H1 (cell line): ENCODE data around the gene ADGB. TPM values are rescaled to one million over a fixed set of nuclear protein-coding genes. Genes with fewer than 3 reads are reported as not detected.

Experiments used
- CTCF ChIA-PET: fragments of 300-600 bp; sonication (Branson Sonifier 250); formaldehyde crosslinking; loops from one replicate; lab custom pipeline; 2021; ENCODE audit not compliant: partially characterized antibody; lab: Charles Lee
- POLR2A ChIA-PET: fragments of 300-600 bp; sonication (Branson Sonifier 250); formaldehyde crosslinking; loops from one replicate; lab custom pipeline; 2021; ENCODE audit warnings: inconsistent platforms; ENCODE audit not compliant: partially characterized antibody; lab: Charles Lee
- DNase-seq, 2 experiments: peaks; one replicate each; pipeline versions ENCODE4 v3.0.0 to v3.0.0-alpha.2; 2010 to 2022; ENCODE audit warnings: low spot score in 2 of 2, low read depth in 1 of 2, mixed read lengths in 1 of 2
- FAIRE-seq: peaks from 2 replicates; lab custom pipeline; 2011; peaks lifted over from hg19 to GRCh38; lab: Jason Lieb, UNC
- H2AFZ ChIP-seq: 2 replicates; pipeline ENCODE4 v1.8.1; 2012; ENCODE audit warnings: low read length, inconsistent platforms
- H2AK5ac ChIP-seq: 2 replicates; pipeline ENCODE4 v1.6.1; 2013; ENCODE audit warnings: low read depth, low read length
- H2BK120ac ChIP-seq: replicated peaks from 2 replicates; pipeline ENCODE3; 2013; ENCODE audit warnings: low read depth, low read length, inconsistent platforms
- H2BK12ac ChIP-seq: 2 replicates; pipeline ENCODE4 v1.6.1; 2013; ENCODE audit warnings: low read depth, low read length
- H2BK15ac ChIP-seq: 2 replicates; pipeline ENCODE4 v1.6.1; 2013; ENCODE audit warnings: low read length
- H2BK20ac ChIP-seq: 2 replicates; pipeline ENCODE4 v1.6.1; 2013; ENCODE audit warnings: low read length
- H2BK5ac ChIP-seq: 2 replicates; pipeline ENCODE4 v1.6.1; 2013; ENCODE audit warnings: low read depth, low read length
- H3K14ac ChIP-seq: 2 replicates; pipeline ENCODE4 v1.6.1; 2013; ENCODE audit warnings: inconsistent platforms; ENCODE audit not compliant: insufficient read length
- H3K18ac ChIP-seq: 2 replicates; pipeline ENCODE4 v1.6.1; 2013; ENCODE audit warnings: low read length; ENCODE audit errors: extremely low read depth
- H3K23ac ChIP-seq: 2 replicates; pipeline ENCODE4 v1.6.1; 2013; ENCODE audit warnings: inconsistent platforms; ENCODE audit not compliant: insufficient read length
- H3K23me2 ChIP-seq: 2 replicates; pipeline ENCODE4 v1.6.1; 2013; ENCODE audit warnings: low read depth, low read length
- H3K27ac ChIP-seq: 2 replicates; pipeline ENCODE4 v1.6.1; 2011; ENCODE audit warnings: low read depth, low read length, inconsistent platforms
- H3K27me3 ChIP-seq, 4 experiments: replicated peaks in 1 of 4; 1 replicate in 1 of 4; 2 replicates in 3 of 4; pipeline versions ENCODE4 v1.6.1 to v1.8.1; 2011 to 2013; ENCODE audit warnings: low read length in 3 of 4, mild to moderate bottlenecking in 3 of 4, inconsistent platforms in 2 of 4, mixed read lengths in 2 of 4, moderate library complexity in 1 of 4; ENCODE audit not compliant: control insufficient read depth in 3 of 4, insufficient read depth in 3 of 4; ENCODE audit errors: extremely low read depth in 1 of 4
- H3K36me3 ChIP-seq, 4 experiments: 2 replicates each; pipeline versions ENCODE4 v1.6.1 to v1.8.1; 2011 to 2013; ENCODE audit warnings: mild to moderate bottlenecking in 4 of 4, low read length in 3 of 4, moderate library complexity in 2 of 4, control low read depth in 1 of 4, inconsistent platforms in 1 of 4; ENCODE audit not compliant: insufficient read depth in 4 of 4, control insufficient read depth in 2 of 4
- H3K4ac ChIP-seq: replicated peaks from 2 replicates; pipeline ENCODE3; 2013; ENCODE audit warnings: low read length, low read depth, mixed read lengths, inconsistent platforms; ENCODE audit not compliant: insufficient read length
- H3K4me1 ChIP-seq, 4 experiments: replicated peaks in 1 of 4; 1 replicate in 1 of 4; 2 replicates in 3 of 4; pipeline versions ENCODE4 v1.6.1 to v1.8.1; 2011 to 2013; ENCODE audit warnings: low read length in 3 of 4, inconsistent platforms in 2 of 4, mixed read lengths in 1 of 4; ENCODE audit not compliant: insufficient read depth in 4 of 4, control insufficient read depth in 3 of 4
- H3K4me2 ChIP-seq, 2 experiments: 2 replicates each; pipeline versions ENCODE4 v1.6.1 to v1.8.1; 2011 to 2013; ENCODE audit warnings: low read depth in 2 of 2, low read length in 2 of 2, control low read depth in 1 of 2, inconsistent platforms in 1 of 2, mild to moderate bottlenecking in 1 of 2; ENCODE audit not compliant: insufficient read depth in 1 of 2
- H3K4me3 ChIP-seq, 4 experiments: fragments of 200-600, 300-600 bp in 1 of 4; sonication (generic), shearing (Covaris generic), sonication (Bioruptor Twin) in 1 of 4; 2 replicates each; pipeline versions ENCODE4 v1.5.1 to v1.8.1; 2011 to 2016; ENCODE audit warnings: low read length in 4 of 4, low read depth in 3 of 4, control low read depth in 2 of 4, inconsistent platforms in 2 of 4, mild to moderate bottlenecking in 2 of 4, mixed read lengths in 1 of 4, moderate library complexity in 1 of 4; ENCODE audit not compliant: insufficient read depth in 2 of 4; ENCODE audit errors: extremely low read depth in 1 of 4
- H3K56ac ChIP-seq: replicated peaks from 2 replicates; pipeline ENCODE3; 2013; ENCODE audit warnings: low read depth, mild to moderate bottlenecking, mixed read lengths, low read length, inconsistent platforms; ENCODE audit not compliant: insufficient read length
- H3K79me1 ChIP-seq: 2 replicates; pipeline ENCODE4 v1.6.1; 2013; ENCODE audit warnings: low read depth, low read length, control low read depth
- H3K79me2 ChIP-seq, 2 experiments: 2 replicates each; pipeline versions ENCODE4 v1.6.1 to v1.8.1; 2012 to 2013; ENCODE audit warnings: low read length in 2 of 2, mild to moderate bottlenecking in 2 of 2, inconsistent platforms in 1 of 2; ENCODE audit not compliant: insufficient read depth in 2 of 2, control insufficient read depth in 1 of 2
- H3K9ac ChIP-seq, 4 experiments: replicated peaks in 1 of 4; 1 replicate in 1 of 4; 2 replicates in 3 of 4; pipeline versions ENCODE4 v1.6.1 to v1.8.1; 2011 to 2013; ENCODE audit warnings: low read depth in 3 of 4, low read length in 3 of 4, control low read depth in 2 of 4, mild to moderate bottlenecking in 2 of 4, moderate library complexity in 2 of 4, inconsistent platforms in 1 of 4; ENCODE audit errors: extremely low read depth in 1 of 4
- H3K9me3 ChIP-seq, 2 experiments: 2 replicates each; pipeline versions ENCODE4 v1.6.1 to v1.8.1; 2012 to 2013; ENCODE audit warnings: mild to moderate bottlenecking in 2 of 2, moderate library complexity in 2 of 2, control low read depth in 1 of 2, inconsistent platforms in 1 of 2, low read depth in 1 of 2, low read length in 1 of 2, mixed read lengths in 1 of 2; ENCODE audit not compliant: insufficient read depth in 2 of 2
- H4K20me1 ChIP-seq, 2 experiments: replicated peaks in 1 of 2; 2 replicates each; pipeline versions ENCODE3 to v1.8.1; 2011 to 2013; ENCODE audit warnings: inconsistent platforms in 2 of 2, low read length in 2 of 2, mild to moderate bottlenecking in 1 of 2; ENCODE audit not compliant: insufficient read depth in 2 of 2, control insufficient read depth in 1 of 2
- H4K5ac ChIP-seq: 2 replicates; pipeline ENCODE4 v1.6.1; 2013; ENCODE audit warnings: low read length, low read depth, mixed read lengths, inconsistent platforms; ENCODE audit not compliant: insufficient read length
- H4K8ac ChIP-seq: 2 replicates; pipeline ENCODE4 v1.8.0; 2013; ENCODE audit warnings: mild to moderate bottlenecking, moderate library complexity, low read length, inconsistent platforms; ENCODE audit not compliant: insufficient read depth; ENCODE audit errors: extremely low read depth
- H4K91ac ChIP-seq: replicated peaks from 2 replicates; pipeline ENCODE3; 2013; ENCODE audit warnings: low read length, mixed read lengths, inconsistent platforms; ENCODE audit not compliant: insufficient read length
- ATF3 ChIP-seq: IDR thresholded peaks from 2 replicates; pipeline ENCODE4 v1.6.1; 2011; ENCODE audit warnings: low read depth, mild to moderate bottlenecking, low read length; ENCODE audit not compliant: insufficient read depth
- CTCF ChIP-seq, 3 experiments: IDR thresholded peaks; 1 replicate in 2 of 3; 2 replicates in 1 of 3; pipeline versions ENCODE4 v1.5.1 to v1.6.1; 2011; ENCODE audit warnings: low read length in 3 of 3, mild to moderate bottlenecking in 3 of 3, inconsistent platforms in 2 of 3, low read depth in 1 of 3, moderate library complexity in 1 of 3; ENCODE audit not compliant: insufficient read depth in 1 of 3; ENCODE audit errors: control extremely low read depth in 1 of 3
- GTF2F1 ChIP-seq: IDR thresholded peaks from 2 replicates; pipeline ENCODE4 v1.6.1; 2012; ENCODE audit warnings: low read depth, low read length, improper control_type of control experiment, borderline replicate concordance
- JUN ChIP-seq: IDR thresholded peaks from 2 replicates; pipeline ENCODE4 v1.6.1; 2011; ENCODE audit warnings: low read depth, mild to moderate bottlenecking, improper control_type of control experiment, low read length
- MAFK ChIP-seq: IDR thresholded peaks from 2 replicates; pipeline ENCODE4 v1.6.1; 2012; ENCODE audit warnings: low read depth, mild to moderate bottlenecking, improper control_type of control experiment, low read length
- SP2 ChIP-seq: IDR thresholded peaks from 2 replicates; pipeline ENCODE4 v1.6.1; 2012; ENCODE audit warnings: mild to moderate bottlenecking, low read length, inconsistent platforms
- TBP ChIP-seq: IDR thresholded peaks from 2 replicates; pipeline ENCODE4 v1.6.1; 2011; ENCODE audit warnings: low read depth, low read length, improper control_type of control experiment
- WGBS, 2 experiments: shearing (Covaris generic) in 1 of 2; methylation state at CpG; one replicate each; pipeline versions ENCODE4 v1.1.6 to v1.1.7; 2013 to 2015; ENCODE audit warnings: low lambda C conversion rate in 2 of 2, mixed read lengths in 2 of 2, inconsistent platforms in 1 of 2, low coverage in 1 of 2, missing lambda C conversion rate in 1 of 2; ENCODE audit not compliant: insufficient replicate concordance in 2 of 2, insufficient coverage in 1 of 2, insufficient read length in 1 of 2; ENCODE audit errors: extremely low coverage in 1 of 2, missing lambda C conversion rate in 1 of 2; 5-methylcytosine and 5-hydroxymethylcytosine counted together
- polyA plus RNA-seq, 7 experiments: library from polyadenylated mRNA; depleted of rRNA in 3 of 7; stranded (reverse) in 5 of 7; unstranded in 2 of 7; fragments of >200 nt in 5 of 7; fragments of 200-250 nt in 2 of 7; gene quantifications; 1 replicate in 5 of 7; 2 replicates in 1 of 7; 4 replicates in 1 of 7; pipeline versions ENCODE4 v1.2.1 to v1.2.3, GENCODE V29; 2011 to 2013; ENCODE audit warnings: missing spikeins in 2 of 7, mixed read lengths in 2 of 7
- total RNA-seq: library from RNA; stranded (reverse); fragmentation: NEBNext Ultra II Directional; extraction: Animal tissue kit (Norgen Biotek cat#: 25700); gene quantifications from 2 replicates; pipeline ENCODE4 v1.2.1, GENCODE V29; 2021

The ADGB gene
- total and polyA plus RNA-seq, 2 of the 8 experiments (the other 6 are each of a cell fraction or from before 2014, with no cell fraction given): not detected

GRCh38 chr6:146601352-146601751 lies 2.6 kb downstream of the ADGB start:
- no peak overlapping the region for H3K27ac ChIP-seq
- no peak overlapping the region for H3K9ac ChIP-seq
- 78% methylated on average over 4 of the region's 4 CpGs; no CpG with 5 or more reads in 1 of the 2 experiments for WGBS, 2 experiments
- peaks cover 0 to 4% (median 0%) of the 10 kb centered on the region in 4 experiments; a peak in 2 of 7 replicates for H3K4me1 ChIP-seq
- H2BK12ac ChIP-seq: no peak overlapping the region
- DNase-seq (no peak), FAIRE-seq (no peak)
- H3K56ac ChIP-seq: no peak overlapping the region
- H3K27me3 ChIP-seq: no peaks in the 10 kb centered on the region; a peak in 1 of 7 replicates
- no peak overlapping the region for H3K14ac ChIP-seq
- no peaks in the 10 kb centered on the region for H3K79me2 ChIP-seq
- no peak overlapping the region for H3K4me2 ChIP-seq
- no peaks in the 10 kb centered on the region for H3K79me1 ChIP-seq
- no peak overlapping the region for H2BK20ac ChIP-seq
- no peak overlapping the region for H2BK5ac ChIP-seq
- ChIA-PET CTCF (no interaction called here), POLR2A (no interaction called here)
- no peak overlapping the region for H3K4ac ChIP-seq
- no peaks in the 10 kb centered on the region for H3K9me3 ChIP-seq
- no peak overlapping the region for H2AK5ac ChIP-seq
- TF ChIP-seq GTF2F1 (no peak), SP2 (no peak), CTCF (IDR thresholded peaks at IDR 0.05; ENCODE audit: control extremely low read depth in 1 of 3, insufficient read depth in 1 of 3, low read depth in 1 of 3, low read length in 3 of 3) (no peak), JUN (no peak), MAFK (no peak), ATF3 (no peak), TBP (no peak)
- no peaks in the 10 kb centered on the region for H3K36me3 ChIP-seq
- peaks cover 3% of the 10 kb centered on the region; the same call in 1 of the 2 replicates for H3K23me2 ChIP-seq
- H2BK15ac ChIP-seq: no peak overlapping the region
- no peak overlapping the region for H4K91ac ChIP-seq
- no peak overlapping the region for H2AFZ ChIP-seq
- no peak overlapping the region for H4K5ac ChIP-seq
- H4K8ac ChIP-seq: no peak overlapping the region
- H2BK120ac ChIP-seq: no peak overlapping the region
- no peaks in the 10 kb centered on the region for H4K20me1 ChIP-seq
- H3K23ac ChIP-seq: no peak overlapping the region
- H3K4me3 ChIP-seq: no peak overlapping the region
- H3K18ac ChIP-seq: no peak overlapping the region
